T-helper 2 cell treated with Interferon-gamma antibody and Interleukin-4, amounts not matched to agents 5 μg/mL and 100 μg/mL, for 36 hours (primary cell): ENCODE data around the gene TSPAN11.

ENCODE experiments used
- DNase-seq: peaks from one replicate; pipeline ENCODE4 v3.0.0; 2021; ENCODE audit warnings: low spot score
- H3K27ac Mint-ChIP-seq: one replicate; pipeline ENCODE4 v1.8.0; 2021; ENCODE audit warnings: mild to moderate bottlenecking, mixed read lengths
- H3K27me3 Mint-ChIP-seq: one replicate; pipeline ENCODE4 v1.8.0; 2021; ENCODE audit warnings: low read depth, mixed read lengths
- H3K36me3 Mint-ChIP-seq: one replicate; pipeline ENCODE4 v1.8.0; 2021; ENCODE audit warnings: low read depth, mixed read lengths
- H3K4me1 Mint-ChIP-seq: one replicate; pipeline ENCODE4 v1.8.0; 2021; ENCODE audit warnings: low read depth, mixed read lengths
- H3K4me3 Mint-ChIP-seq: one replicate; pipeline ENCODE4 v1.8.0; 2022; ENCODE audit warnings: mild to moderate bottlenecking, moderate library complexity, mixed read lengths
- H3K9me3 Mint-ChIP-seq: one replicate; pipeline ENCODE4 v1.8.0; 2021; ENCODE audit warnings: mixed read lengths

TSPAN11 gene

DNA sequence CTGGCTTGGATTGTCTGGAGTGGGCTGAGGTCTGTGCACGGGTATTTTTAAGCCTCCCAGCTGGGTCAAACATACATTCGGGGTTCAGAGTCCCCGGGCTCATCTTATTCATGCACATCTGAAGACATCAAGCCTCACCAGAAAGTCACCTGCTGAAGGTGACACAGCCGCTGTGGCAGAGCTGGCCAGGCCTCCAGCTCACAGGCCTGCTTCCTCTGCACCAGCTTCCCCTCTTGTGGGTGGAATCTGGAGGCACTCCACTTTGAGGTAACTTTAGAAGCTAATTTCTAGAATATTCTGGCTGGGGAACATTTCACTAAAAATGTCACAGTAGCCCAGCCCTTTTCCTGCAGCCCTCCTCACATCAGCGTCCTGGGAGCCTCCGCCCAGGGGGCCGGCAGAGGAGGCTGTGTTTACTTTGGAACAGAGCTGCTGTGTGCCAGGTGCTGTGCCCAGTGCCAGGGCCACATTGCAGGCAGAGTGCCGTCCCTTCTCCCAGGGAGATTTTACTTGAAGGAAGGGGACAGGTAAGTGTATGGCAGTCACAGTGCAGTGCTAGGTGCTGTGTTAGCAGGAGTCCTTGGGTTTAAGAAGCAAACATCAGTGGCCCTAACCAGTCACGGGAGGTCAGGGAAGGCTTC lies 62.2 kb downstream of the TSPAN11 start:
- Mint-ChIP-seq H3K4me1 (no peaks in the 10 kb centered on the region), H3K36me3 (no peaks in the 10 kb centered on the region), H3K27me3 (no peaks in the 10 kb centered on the region), H3K4me3 (no peak overlapping the region), H3K27ac (no peak overlapping the region), H3K9me3 (no peaks in the 10 kb centered on the region)
- DNase-seq: no peak

DNA sequence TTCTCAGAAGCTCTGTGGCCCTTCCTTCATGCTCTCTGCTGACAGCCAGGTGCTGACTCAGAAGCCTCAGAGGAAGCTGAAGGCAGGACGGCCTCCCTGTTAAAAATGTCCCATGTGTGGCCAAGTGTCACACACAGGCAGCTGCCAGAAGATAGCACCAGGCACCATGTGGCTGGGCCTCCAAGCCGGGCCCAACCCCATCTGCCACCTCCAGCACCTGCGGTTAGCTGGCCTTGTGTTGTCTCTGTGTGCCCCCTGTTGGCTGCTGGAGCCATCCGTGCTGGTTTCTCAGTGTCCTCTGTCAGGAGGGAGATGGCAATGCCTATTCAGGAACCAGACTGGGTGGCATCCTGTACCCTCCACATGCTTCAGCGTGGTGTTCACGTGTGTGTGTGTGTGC lies 63.2 kb downstream of the TSPAN11 start:
- Mint-ChIP-seq H3K9me3 (no peaks in the 10 kb centered on the region), H3K27ac (no peak overlapping the region), H3K27me3 (no peaks in the 10 kb centered on the region), H3K4me3 (no peak overlapping the region), H3K4me1 (no peaks in the 10 kb centered on the region), H3K36me3 (no peaks in the 10 kb centered on the region)
- DNase-seq: no peak

DNA sequence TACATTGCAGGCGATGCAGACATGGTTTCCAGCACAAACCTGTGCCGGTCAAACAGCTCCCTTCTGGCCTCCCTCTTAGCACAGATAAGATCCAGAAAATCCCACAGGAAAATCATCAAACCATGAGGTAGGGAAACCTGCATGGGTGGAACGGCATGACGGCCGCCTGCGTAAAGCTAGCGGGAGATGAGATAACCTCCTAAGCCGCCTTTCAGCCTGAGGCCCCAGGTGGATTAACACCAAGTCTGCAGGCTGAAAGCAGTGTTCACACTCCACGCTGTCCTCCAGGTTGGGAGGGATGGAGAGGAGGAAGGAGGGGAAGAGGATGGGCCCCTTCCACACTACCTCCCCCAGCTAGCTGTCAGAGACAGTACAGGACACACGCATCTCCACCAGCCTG lies 63.8 kb downstream of the TSPAN11 start:
- no peak for DNase-seq
- H3K4me1 Mint-ChIP-seq: no peaks in the 10 kb centered on the region
- no peaks in the 10 kb centered on the region for H3K9me3 Mint-ChIP-seq
- no peak overlapping the region for H3K4me3 Mint-ChIP-seq
- H3K27ac Mint-ChIP-seq: no peak overlapping the region
- H3K27me3 Mint-ChIP-seq: no peaks in the 10 kb centered on the region
- no peaks in the 10 kb centered on the region for H3K36me3 Mint-ChIP-seq

GRCh38 chr12:30990776-30991175 lies 64.2 kb downstream of the TSPAN11 start:
- H3K4me3 Mint-ChIP-seq: no peak overlapping the region
- H3K4me1 Mint-ChIP-seq: no peaks in the 10 kb centered on the region
- H3K9me3 Mint-ChIP-seq: no peaks in the 10 kb centered on the region
- no peaks in the 10 kb centered on the region for H3K36me3 Mint-ChIP-seq
- no peak overlapping the region for H3K27ac Mint-ChIP-seq
- no peak for DNase-seq
- no peaks in the 10 kb centered on the region for H3K27me3 Mint-ChIP-seq

- Mint-ChIP-seq H3K27ac (no peak overlapping the region), H3K4me1 (no peaks in the 10 kb centered on the region), H3K9me3 (no peaks in the 10 kb centered on the region), H3K36me3 (no peaks in the 10 kb centered on the region), H3K27me3 (no peaks in the 10 kb centered on the region), H3K4me3 (no peak overlapping the region)
- DNase-seq: no peak
Observed at GRCh38 chr12:30991466-30991865, 64.9 kb downstream of the TSPAN11 start.

DNA sequence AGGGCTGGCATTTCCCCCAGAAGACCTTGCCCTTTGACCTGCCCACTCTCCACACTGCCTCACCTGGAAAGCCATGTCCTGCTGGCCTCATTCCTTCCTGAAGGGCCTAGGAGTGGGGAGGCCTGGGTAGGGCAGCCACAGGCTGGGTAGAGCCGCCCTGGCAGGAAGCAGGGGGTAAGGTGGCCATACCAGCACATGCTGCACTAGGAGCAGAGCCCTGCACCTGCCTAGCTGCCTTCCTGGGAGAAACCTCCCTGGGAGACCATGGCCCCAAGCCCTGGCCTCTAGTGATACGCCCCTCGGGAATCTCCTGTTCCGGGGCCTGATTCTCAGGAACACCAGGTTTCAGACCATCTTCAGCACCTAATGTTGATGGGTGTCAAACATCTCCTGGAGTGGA lies 65.8 kb downstream of the TSPAN11 start:
- Mint-ChIP-seq H3K9me3 (no peaks in the 10 kb centered on the region), H3K27me3 (no peaks in the 10 kb centered on the region), H3K4me1 (no peaks in the 10 kb centered on the region), H3K4me3 (no peak overlapping the region), H3K27ac (no peak overlapping the region), H3K36me3 (no peaks in the 10 kb centered on the region)
- DNase-seq: no peak

GRCh38 chr12:30993766-30994165 lies 67.2 kb downstream of the TSPAN11 start:
- Mint-ChIP-seq H3K9me3 (no peaks in the 10 kb centered on the region), H3K36me3 (no peaks in the 10 kb centered on the region), H3K4me1 (no peaks in the 10 kb centered on the region), H3K27me3 (no peaks in the 10 kb centered on the region), H3K4me3 (no peak overlapping the region), H3K27ac (no peak overlapping the region)
- DNase-seq: no peak

- Mint-ChIP-seq H3K27me3 (no peaks in the 10 kb centered on the region), H3K4me1 (no peaks in the 10 kb centered on the region), H3K27ac (no peak overlapping the region), H3K9me3 (no peaks in the 10 kb centered on the region), H3K4me3 (no peak overlapping the region), H3K36me3 (no peaks in the 10 kb centered on the region)
- DNase-seq: no peak
Observed at GRCh38 chr12:30994274-30994673, 67.7 kb downstream of the TSPAN11 start.

DNA sequence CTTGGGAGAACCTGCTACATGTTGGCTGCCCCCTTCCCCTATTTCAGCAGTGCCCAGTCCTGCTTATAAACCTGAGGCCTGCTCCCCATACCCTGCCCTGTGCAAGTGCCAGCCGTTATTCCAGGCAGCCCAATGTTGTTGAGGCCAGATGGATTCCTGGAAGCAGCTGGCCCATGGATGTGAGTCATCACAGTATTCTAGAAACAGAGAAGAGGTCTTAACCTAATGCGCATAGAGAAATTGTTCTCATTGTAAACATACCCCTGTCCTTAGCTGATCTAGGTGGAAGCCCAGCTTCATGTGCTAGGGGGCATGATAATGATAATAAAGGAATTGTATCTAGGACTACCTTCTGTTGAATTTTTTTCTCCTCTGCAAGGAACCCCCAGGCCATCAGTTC lies 69.7 kb downstream of the TSPAN11 start:
- Mint-ChIP-seq H3K27me3 (peaks cover 4% of the 10 kb centered on the region), H3K36me3 (no peaks in the 10 kb centered on the region), H3K27ac (no peak overlapping the region), H3K4me1 (no peaks in the 10 kb centered on the region), H3K9me3 (no peaks in the 10 kb centered on the region), H3K4me3 (no peak overlapping the region)
- no peak for DNase-seq

DNA sequence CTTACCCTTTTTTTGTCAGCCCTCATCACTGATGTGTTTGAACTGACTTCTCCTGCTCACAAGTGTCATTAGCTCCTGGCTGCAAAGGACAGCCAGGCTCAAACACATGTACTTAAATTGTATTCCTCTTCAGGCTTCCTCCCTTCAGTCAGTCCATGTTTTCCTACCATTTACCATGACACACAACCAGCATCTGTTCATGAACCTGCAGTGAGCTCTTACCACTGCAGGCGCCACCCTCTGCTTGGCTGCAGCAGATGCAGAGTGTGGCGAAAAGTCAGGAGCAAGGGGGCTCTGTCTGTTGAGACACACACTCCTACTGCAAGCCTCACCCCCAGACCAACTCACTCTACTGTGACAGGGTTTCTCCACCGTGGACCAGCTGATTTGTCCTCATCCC lies 70.2 kb downstream of the TSPAN11 start:
- peaks cover 4% of the 10 kb centered on the region for H3K27me3 Mint-ChIP-seq
- H3K27ac Mint-ChIP-seq: no peak overlapping the region
- H3K36me3 Mint-ChIP-seq: no peaks in the 10 kb centered on the region
- H3K4me1 Mint-ChIP-seq: no peaks in the 10 kb centered on the region
- DNase-seq: no peak
- no peak overlapping the region for H3K4me3 Mint-ChIP-seq
- H3K9me3 Mint-ChIP-seq: no peaks in the 10 kb centered on the region

GRCh38 chr12:30997685-30998440 lies 71.3 kb downstream of the TSPAN11 start:
- DNase-seq: no peak
- H3K9me3 Mint-ChIP-seq: no peaks in the 10 kb centered on the region
- H3K27ac Mint-ChIP-seq: no peak overlapping the region
- H3K4me3 Mint-ChIP-seq: no peak overlapping the region
- no peaks in the 10 kb centered on the region for H3K4me1 Mint-ChIP-seq
- no peaks in the 10 kb centered on the region for H3K36me3 Mint-ChIP-seq
- peaks cover 4% of the 10 kb centered on the region for H3K27me3 Mint-ChIP-seq

DNA sequence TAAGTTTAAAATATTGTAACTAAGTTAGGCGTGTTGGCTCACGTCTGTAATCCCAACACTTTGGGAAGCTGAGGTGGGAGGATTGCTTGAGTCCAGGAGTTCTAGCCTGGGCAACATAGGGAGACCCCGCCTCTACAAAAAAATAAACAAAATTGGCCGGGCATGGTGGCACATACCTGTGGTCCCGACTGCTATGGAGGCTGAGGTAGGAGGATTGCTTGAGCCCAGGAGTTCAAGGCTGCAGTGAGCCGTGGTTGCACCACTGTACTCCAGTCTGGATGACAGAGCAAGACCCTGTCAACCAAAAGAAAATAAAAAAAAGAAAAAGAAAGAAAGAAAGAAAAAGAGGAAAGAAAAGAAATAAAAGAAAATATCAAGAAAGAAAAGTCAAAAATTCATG lies 72.5 kb downstream of the TSPAN11 start:
- no peak overlapping the region for H3K4me3 Mint-ChIP-seq
- H3K9me3 Mint-ChIP-seq: no peaks in the 10 kb centered on the region
- H3K4me1 Mint-ChIP-seq: no peaks in the 10 kb centered on the region
- no peak for DNase-seq
- peaks cover 4% of the 10 kb centered on the region for H3K27me3 Mint-ChIP-seq
- H3K36me3 Mint-ChIP-seq: no peaks in the 10 kb centered on the region
- H3K27ac Mint-ChIP-seq: no peak overlapping the region

GRCh38 chr12:30999723-31000122 lies 73.2 kb downstream of the TSPAN11 start:
- Mint-ChIP-seq H3K9me3 (no peaks in the 10 kb centered on the region), H3K27ac (no peak overlapping the region), H3K36me3 (no peaks in the 10 kb centered on the region), H3K4me1 (no peaks in the 10 kb centered on the region), H3K27me3 (peaks cover 4% of the 10 kb centered on the region), H3K4me3 (no peak overlapping the region)
- DNase-seq: no peak

DNA sequence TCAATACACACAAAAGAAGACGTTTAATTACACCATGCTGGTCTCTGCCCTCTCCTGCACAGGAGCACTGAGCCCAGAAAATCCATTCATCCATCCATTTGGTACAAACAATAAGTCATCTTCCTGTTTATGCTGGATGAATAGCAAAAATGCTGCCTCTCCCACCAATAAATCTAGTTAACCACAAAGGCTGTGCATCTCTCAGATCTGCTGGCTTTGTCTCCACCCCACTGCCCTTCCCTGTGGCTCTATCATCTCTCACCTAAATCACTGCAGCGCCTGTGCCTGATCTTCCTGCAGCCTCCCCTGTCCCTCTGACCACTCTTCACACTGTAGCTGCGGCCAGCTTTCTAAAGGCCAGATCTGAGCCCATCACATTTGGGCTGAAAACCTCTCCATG lies 74.2 kb downstream of the TSPAN11 start:
- no peaks in the 10 kb centered on the region for H3K9me3 Mint-ChIP-seq
- peaks cover 4% of the 10 kb centered on the region for H3K27me3 Mint-ChIP-seq
- no peak overlapping the region for H3K4me3 Mint-ChIP-seq
- peaks cover under 1% of the 10 kb centered on the region for H3K4me1 Mint-ChIP-seq
- no peaks in the 10 kb centered on the region for H3K36me3 Mint-ChIP-seq
- H3K27ac Mint-ChIP-seq: no peak overlapping the region
- DNase-seq: no peak
